SK-N-MC (cell line): Measurements from ENCODE around the gene CD2AP.

ENCODE experiments used
- EZH2 ChIP-seq: fragments of 200-600 bp; sonication (generic); IDR thresholded peaks from one replicate; pipeline ENCODE4 v1.6.1; 2017; ENCODE audit warnings: antibody characterized with exemption
- POLR2AphosphoS5 ChIP-seq: IDR thresholded peaks from 2 replicates; pipeline ENCODE4 v1.6.1; 2012; ENCODE audit warnings: mild to moderate bottlenecking, low read depth, low read length, borderline replicate concordance

GRCh38 chr6:47428746-47429664 is 48.6 kb upstream of the CD2AP start:
- TF ChIP-seq EZH2 (no peak), POLR2AphosphoS5 (no peak)
